ENCODE results near the gene LSM7.

The LSM7 gene

GRCh38 chr19:2328401-2329148 is at the start of gene LSM7, which contains the start of gene SPPL2B:
Gene LSM7 (minus strand): TSS chr19:2328586. CDS start chr19:2328566, 20 bp downstream.
Gene SPPL2B (plus strand): TSS chr19:2328684. CDS start chr19:2328710, 26 bp downstream.
- DNase-seq (ENCODE audit: low read depth in 3 of 3), result peak; percentile 84 to 90 (median 86)

DNA sequence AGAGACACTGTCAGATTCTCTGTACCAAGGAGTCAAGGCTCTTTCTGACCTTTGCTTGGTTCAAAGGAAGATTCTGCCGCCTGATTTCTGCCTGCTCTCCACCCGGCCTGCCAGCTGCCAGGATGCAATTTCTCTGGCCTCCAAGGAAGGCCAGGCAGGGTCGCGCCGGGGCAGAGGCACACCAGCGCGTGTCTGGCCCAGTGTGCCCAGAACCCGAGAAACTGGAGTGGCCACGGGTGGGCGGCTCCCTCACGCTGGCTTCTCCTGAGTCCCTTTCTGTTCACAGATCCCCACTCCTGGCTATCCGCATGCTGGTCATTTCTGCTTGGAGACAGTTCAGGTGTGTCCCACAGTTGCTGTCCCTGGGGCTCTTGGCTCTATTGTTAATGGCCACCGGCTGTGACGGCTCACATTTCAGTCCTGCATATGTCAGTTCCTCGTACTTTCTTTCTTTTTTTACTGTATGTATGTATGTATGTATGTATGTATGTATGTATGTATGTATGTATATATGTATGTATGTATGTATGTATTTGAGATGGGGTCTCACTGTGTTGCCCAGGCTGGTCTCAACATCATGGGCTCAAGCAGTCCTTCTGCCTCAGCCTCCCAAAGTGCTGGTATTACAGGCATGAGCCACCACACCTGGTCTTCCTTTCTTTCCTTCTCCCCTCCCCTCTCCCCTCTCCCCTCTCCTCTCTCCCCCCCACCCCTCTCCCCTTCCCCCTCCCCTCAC is 48.6 kb upstream of the LSM7 start:
- DNase-seq (ENCODE audit: low read depth in 3 of 3), result no peak

DNA sequence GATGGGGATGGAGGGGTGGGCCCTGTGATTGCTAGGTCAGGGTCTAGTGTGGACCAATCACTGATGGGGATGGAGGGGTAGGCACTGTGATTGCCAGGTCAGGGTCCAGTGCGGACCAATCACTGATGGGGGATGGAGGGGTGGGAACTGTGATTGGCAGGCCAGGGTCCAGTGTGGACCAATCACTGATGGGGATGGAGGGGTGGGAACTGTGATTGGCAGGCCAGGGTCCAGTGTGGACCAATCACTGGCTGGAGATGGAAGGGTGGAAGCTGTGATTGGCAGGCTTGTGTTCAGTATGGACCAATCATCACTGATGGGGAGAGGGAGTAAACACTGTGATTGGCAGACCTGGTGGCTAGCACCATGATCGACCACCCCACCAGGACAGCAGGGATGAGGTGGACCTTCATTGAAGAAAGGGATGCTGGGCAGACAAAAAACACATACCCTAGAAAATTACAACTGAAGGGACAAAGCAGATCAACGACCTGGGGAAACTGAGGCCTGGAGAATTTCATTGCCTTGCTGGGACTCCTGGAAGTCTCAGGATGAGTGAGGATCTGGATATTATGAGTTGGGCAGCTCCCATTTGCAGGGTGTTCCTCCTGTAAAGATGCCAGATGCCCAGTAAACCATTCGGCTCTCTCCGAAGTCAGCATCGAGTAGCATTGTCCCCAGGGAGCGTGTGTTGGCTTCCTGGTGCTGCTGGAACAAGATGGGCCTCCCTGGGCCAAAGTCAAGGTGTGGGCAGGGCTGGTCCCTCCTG is 47.2 kb upstream of the LSM7 start:
- no peak for DNase-seq (ENCODE audit: low read depth in 3 of 3)

DNA sequence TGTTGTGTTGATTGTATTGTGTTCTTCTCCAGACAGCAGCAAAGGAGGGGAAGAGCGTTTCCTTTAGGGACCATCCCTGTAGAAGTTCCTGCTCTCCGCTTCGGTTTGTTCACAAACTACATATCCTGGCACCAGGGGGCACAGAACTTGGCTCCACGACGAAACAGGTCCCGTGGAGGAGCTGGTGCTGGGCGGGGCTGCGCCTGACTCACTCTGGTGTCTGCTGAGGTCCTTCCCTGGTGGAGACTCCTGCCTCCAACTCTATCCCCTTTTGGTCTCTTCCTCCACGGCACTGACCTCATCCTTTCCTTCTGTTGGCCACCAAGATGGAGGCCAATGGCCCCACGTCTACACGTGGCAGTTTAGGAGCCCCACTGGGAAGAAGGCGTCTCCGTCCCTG is 46.4 kb upstream of the LSM7 start:
- no peak for DNase-seq (ENCODE audit: low read depth in 3 of 3)

- DNase-seq (ENCODE audit: low read depth in 3 of 3), result no peak
Observed at GRCh38 chr19:2372076-2372612, 43.8 kb upstream of the LSM7 start.

DNA sequence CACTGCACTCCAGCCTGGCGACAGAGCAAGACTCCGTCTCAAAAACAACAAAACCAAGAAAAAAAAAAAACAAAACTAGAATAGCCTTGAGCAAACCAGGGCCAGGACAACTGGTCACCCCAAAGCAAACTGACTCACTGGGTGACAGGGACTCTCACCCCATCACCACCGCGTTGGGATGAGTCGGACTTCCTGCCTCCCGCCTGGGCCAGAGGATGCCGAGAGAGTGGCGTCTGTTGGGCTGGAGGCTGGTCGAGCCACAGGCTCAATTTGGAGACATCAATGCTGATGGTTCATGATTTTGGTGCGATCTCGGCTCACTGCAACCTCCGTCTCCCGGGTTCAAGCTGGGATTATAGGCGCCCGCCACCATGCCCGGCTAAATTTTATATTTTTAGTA is 43.3 kb upstream of the LSM7 start:
- no peak for DNase-seq (ENCODE audit: low read depth in 3 of 3)

DNA sequence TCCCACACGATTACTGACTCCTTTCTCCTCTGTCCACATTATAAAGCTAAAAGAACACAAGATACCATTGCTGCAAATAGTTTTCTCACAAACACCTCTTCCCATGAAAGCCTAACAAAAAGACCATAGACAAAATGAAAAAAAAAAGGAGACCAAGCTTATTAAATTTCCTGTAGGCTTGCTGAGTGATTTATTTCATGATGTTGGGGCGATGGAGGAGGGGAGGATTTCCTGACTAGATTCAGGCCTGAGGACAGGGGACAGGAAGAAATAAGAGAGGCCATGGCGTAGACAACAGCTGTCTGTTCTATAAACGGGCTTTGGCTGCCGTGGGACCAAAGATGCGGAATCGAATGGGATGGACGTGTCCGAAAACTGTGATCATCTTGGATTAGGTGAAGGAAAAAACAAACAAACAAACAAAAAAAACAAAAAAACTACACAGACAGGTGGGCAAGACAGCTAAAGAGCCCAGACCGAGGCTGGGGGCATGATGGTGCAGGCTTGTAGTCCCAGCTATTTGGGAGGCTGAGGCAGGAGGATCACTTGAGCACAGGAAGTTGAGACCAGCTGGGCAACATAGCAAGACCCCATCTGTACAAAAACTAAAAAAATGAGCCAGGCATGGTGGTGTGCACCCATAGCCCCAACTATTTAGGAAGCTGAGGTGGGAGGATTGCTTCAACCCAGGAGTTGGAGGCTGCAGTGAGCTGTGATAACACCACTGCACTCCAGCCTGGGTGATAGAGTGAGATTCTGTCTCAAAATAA is 37.0 kb upstream of the LSM7 start:
- DNase-seq (ENCODE audit: low read depth in 3 of 3), result no peak

DNA sequence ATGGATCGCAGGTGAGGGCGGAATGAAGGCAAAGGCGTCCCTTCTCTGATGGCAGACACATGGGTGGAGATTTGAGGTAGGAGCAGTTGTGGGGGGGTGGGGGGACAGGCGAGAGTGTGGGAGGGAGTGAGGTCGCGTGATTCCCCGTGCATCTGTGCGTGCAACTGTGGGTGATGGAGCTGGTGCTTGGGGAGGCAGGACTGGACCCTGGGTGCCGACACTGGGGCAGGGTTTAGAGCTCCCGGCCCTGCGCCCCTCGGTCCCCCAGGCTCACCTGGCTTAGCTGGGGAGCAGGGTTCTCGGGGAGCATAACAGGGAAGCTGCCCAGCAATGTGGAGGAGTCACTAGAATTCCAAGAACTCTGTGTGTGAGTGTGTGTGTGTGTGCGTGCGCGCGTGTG is 35.0 kb upstream of the LSM7 start:
- no peak for DNase-seq (ENCODE audit: low read depth in 3 of 3)

- no peak for DNase-seq (ENCODE audit: low read depth in 3 of 3)
Observed at GRCh38 chr19:2362970-2363300, 34.5 kb upstream of the LSM7 start.

DNA sequence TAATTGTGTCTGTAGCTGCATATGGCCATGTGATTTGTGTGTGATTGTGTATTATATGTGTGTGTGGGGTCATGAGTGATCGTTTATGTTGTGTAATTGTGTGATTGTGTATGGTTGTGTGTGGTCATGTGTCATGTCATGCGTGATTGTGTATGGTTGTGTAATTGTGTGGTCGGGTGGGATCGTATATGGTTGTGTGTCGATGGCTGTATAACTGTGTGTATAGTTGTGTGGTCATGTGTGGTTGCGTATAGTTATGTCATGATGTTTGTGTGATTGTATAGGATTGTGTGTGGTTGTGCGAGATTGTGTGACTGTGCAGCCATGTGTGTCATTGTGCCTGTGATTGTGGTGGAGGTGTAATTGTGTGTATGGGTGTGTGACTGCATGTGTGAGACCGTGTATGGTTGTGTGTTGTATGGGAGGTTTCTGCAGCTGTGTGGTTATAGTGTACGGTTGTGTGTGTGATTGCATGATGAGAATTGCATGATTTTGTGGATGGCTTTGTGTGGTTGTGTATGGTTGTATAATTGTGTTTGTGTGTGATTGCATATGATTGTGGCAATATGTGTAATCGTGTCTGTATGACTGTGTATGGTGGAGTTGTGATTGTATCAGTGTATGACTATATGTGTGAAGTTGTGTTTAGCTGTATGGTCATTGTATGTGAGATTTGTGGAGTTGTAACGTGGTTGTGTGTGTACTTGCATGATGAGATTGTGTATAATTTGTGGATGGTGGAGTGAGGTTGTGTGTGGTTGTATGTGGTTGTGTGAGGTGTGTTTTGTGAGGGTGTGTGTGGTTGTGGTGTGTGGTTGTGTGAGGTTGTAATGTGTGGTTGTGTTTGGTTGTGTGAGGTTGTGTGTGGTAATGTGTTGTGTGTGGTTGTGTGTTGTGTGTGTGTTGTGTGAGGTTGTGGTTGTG is 33.9 kb upstream of the LSM7 start:
- no peak for DNase-seq (ENCODE audit: low read depth in 3 of 3)

DNA sequence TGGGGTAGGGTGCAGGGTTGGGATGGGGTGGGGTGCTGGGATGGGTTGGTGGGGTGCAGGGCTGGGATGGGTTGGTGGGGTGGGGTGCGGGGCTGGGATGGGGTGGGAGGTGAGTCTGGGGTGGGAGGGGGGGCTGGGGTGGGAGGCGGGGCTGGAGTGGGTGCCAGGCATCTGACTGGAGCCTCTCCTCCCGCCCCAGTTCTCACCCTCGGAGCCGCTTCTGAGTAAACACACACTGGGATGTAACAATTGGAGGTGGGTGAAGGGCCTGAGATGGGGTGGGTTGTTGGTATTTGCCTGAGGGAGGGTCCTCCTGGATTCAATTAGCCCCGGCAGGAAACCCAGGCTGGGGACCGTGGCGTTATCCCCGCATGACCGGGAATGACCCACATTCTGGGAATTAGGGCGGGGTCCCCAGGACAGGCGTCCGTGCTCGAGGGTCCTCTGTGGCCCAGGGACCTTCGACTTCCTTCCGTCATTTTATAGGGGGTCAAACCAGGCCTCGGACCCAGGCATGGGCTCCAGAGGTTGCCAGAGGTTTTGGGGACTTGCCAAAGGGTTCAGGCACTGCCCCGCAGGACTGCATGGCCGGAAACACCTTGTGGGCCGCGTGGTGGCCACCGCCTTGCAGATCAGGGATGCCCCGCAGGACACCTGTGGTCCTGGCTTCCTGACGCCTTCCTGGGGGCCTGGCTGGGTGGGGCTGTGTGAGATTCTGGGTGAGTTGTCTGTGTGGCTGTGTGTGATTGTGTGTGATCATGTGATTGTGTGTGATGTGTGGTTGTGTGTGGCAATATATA is 33.1 kb upstream of the LSM7 start:
- no peak for DNase-seq (ENCODE audit: low read depth in 3 of 3)

- DNase-seq (ENCODE audit: low read depth in 3 of 3), result no peak
Observed at GRCh38 chr19:2360833-2361232, 32.4 kb upstream of the LSM7 start.

GRCh38 chr19:2359992-2360685 is 31.8 kb upstream of the LSM7 start, which contains the start of gene TMPRSS9:
Gene TMPRSS9 (plus strand): TSS chr19:2360265. CDS start chr19:2389786, 29,521 bp downstream.
- DNase-seq (ENCODE audit: low read depth in 3 of 3), result no peak

- no peak for DNase-seq (ENCODE audit: low read depth in 3 of 3)
Observed at GRCh38 chr19:2358548-2359173, 30.3 kb upstream of the LSM7 start.

DNA sequence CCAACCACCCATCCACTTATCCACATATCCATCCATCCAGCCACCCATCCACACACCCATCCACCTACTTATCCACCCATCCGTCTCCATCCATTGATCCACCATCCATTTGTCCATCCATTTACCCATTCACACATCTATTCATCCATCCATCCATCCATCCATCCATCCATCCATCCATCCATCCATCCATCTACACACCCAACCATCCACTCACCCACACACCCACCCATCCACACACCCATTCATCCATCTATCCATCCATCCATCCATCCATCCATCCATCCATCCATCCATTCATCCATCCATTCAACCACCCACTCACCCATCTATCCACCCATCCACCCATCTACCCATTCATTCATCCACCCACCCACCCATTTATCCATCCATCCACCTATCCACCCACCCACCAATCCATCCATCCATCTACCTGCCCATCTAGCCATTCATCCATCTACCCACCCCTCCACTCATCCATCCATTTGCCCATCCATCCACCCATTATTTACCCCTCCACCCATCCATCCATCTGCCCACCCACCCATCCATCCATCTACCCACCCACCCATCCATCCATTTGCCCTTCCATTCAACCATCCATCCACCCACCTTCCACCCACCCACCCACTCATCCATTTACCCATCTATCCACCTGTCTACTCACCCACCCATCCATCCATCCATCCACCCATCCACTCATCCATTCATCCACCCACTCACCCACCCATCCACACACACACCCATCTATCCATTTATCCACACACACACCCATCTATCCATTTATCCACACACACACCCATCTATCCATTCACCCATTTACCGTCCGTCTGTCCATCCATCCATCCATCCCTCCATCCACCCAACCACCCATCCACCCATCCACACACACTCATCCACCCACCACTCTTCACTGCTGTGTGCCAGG is 29.2 kb upstream of the LSM7 start:
- no peak for DNase-seq (ENCODE audit: low read depth in 3 of 3)

DNA sequence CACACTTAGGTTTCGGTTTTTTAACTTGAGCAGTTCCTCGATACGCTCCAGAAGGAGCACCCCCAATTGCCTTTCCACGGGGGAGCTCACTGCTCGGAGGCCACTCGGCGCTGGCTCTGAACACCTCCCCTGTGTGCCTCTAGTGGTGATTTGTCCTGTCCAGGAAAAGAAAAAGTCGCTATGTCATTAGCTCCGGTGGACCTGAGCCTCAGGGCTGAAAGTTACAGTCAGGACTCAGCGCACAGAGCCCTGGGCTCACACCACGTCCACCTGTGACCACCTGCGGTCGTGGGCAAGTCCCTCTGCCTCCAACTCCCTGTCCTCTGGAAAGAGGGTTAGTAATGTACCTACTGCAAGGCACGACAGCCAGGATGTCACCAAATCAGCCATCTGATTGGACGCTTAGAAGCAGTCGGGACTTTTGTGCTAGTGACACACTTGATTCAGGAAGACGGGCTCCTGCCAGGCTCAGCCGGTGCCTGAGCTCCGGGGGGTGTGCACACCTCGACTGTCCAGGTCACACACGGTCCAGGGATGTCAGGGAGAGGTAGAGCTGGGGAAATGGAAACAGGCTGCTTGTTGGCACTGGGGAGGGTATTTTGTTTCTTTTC is 27.8 kb upstream of the LSM7 start:
- no peak for DNase-seq (ENCODE audit: low read depth in 3 of 3)

All from stimulated activated CD4-positive, alpha-beta T cell treated with anti-CD3 and anti-CD28 coated beads, TNF-alpha, amount 100 ng/mL, for 4 hours (primary cell).